Nephron progenitor cell (in vitro differentiated cells): Measurements from ENCODE around the gene CCR3.

Experiments
- DNase-seq: peaks from one replicate; pipeline ENCODE4 v3.0.0; 2021
- H3K27ac Mint-ChIP-seq: 2 replicates; pipeline ENCODE4 v1.8.0; 2021; ENCODE audit warnings: mild to moderate bottlenecking, moderate library complexity, mixed read lengths
- H3K27me3 Mint-ChIP-seq: 2 replicates; pipeline ENCODE4 v1.8.0; 2021; ENCODE audit warnings: mild to moderate bottlenecking, low read depth, mixed read lengths; ENCODE audit not compliant: poor library complexity
- H3K36me3 Mint-ChIP-seq: 2 replicates; pipeline ENCODE4 v1.8.0; 2021; ENCODE audit warnings: low read depth, mixed read lengths
- H3K4me1 Mint-ChIP-seq: 2 replicates; pipeline ENCODE4 v1.8.0; 2021; ENCODE audit warnings: mixed read lengths
- H3K4me3 Mint-ChIP-seq: 2 replicates; pipeline ENCODE4 v1.8.0; 2021; ENCODE audit warnings: mild to moderate bottlenecking, moderate library complexity, mixed read lengths
- H3K9me3 Mint-ChIP-seq: 2 replicates; pipeline ENCODE4 v1.8.0; 2021; ENCODE audit warnings: mild to moderate bottlenecking, moderate library complexity, mixed read lengths
- TF ChIP-seq, protein P1 (sequence below): fragments of 200-600 bp; sonication (generic); IDR thresholded peaks from 2 replicates; pipeline ENCODE4 v1.5.0; 2021; ENCODE audit warnings: antibody characterized with exemption

The CCR3 gene

DNA sequence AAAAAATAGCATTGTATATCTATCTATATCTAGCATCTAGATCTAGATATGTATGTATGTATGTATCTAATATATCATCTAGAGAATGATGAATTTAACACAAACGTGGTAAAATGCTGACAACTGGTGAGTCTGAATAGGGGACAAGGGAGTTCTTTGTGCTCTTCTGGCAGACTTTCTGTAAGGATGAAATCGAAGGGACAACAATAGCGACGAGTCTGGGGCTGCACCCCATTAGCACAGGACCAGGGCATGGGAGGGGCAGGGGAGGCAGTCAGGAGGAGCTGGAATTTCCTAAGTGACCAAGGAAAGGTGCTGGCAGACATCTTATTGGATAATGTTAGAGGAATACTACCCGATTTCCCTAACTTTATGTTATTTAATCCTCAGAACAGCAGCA is 42.0 kb upstream of the CCR3 start:
- H3K4me1 Mint-ChIP-seq, result no peaks in the 10 kb centered on the region
- H3K36me3 Mint-ChIP-seq, result peaks cover under 1% of the 10 kb centered on the region
- no peaks in the 10 kb centered on the region for H3K27me3 Mint-ChIP-seq
- no peak overlapping the region for H3K27ac Mint-ChIP-seq
- TF ChIP-seq, protein P1, sequence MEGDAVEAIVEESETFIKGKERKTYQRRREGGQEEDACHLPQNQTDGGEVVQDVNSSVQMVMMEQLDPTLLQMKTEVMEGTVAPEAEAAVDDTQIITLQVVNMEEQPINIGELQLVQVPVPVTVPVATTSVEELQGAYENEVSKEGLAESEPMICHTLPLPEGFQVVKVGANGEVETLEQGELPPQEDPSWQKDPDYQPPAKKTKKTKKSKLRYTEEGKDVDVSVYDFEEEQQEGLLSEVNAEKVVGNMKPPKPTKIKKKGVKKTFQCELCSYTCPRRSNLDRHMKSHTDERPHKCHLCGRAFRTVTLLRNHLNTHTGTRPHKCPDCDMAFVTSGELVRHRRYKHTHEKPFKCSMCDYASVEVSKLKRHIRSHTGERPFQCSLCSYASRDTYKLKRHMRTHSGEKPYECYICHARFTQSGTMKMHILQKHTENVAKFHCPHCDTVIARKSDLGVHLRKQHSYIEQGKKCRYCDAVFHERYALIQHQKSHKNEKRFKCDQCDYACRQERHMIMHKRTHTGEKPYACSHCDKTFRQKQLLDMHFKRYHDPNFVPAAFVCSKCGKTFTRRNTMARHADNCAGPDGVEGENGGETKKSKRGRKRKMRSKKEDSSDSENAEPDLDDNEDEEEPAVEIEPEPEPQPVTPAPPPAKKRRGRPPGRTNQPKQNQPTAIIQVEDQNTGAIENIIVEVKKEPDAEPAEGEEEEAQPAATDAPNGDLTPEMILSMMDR, result no peak
- H3K9me3 Mint-ChIP-seq, result peaks cover 16% of the 10 kb centered on the region
- DNase-seq, result no peak
- H3K4me3 Mint-ChIP-seq, result no peak overlapping the region

DNA sequence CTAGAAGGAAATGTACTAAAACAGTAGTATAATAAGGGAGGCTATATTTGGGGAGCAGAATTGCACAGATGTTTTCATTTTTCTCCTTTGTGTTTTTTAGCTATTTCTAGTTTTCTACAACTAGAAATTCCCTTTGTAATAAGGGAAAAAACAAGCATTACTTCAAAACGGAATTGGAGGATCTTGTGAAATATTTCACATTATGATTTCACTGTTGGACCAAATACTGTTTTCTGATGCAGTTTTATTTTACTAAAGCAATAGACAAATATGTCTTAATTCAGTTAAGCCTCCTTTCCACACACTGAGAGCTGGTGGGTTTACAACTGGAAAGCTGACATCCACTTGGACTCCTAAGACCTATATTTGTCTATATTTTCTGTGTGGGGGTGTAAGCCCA is 41.5 kb upstream of the CCR3 start:
- no peaks in the 10 kb centered on the region for H3K27me3 Mint-ChIP-seq
- no peak for DNase-seq
- H3K27ac Mint-ChIP-seq, result no peak overlapping the region

DNA sequence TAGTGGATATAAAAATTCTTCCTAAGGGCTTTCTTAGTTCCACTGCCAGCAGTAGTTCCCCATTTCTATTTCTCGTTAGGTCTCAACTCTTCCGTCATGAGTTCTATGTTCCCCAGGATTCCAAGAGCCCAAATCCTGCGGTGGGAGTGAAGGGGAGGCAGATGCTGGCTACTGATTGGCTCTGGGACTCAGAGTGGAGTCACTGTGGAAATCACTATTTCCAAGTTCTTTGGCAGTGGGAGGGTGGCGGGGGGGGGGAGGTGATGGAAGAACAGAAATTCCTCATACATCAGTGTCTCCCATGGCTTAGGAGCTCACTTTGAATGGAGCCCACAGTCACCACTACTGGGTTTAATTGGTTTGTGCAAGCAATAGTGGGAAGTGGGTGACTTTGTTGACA is 39.7 kb upstream of the CCR3 start:
- DNase-seq, result no peak
- H3K36me3 Mint-ChIP-seq, result no peaks in the 10 kb centered on the region
- TF ChIP-seq, protein P1, result no peak
- H3K4me3 Mint-ChIP-seq, result no peak overlapping the region
- H3K4me1 Mint-ChIP-seq, result no peaks in the 10 kb centered on the region
- H3K27me3 Mint-ChIP-seq, result no peaks in the 10 kb centered on the region
- no peak overlapping the region for H3K27ac Mint-ChIP-seq
- peaks cover 7% of the 10 kb centered on the region for H3K9me3 Mint-ChIP-seq

More for the DNA sequence above, 41.5 kb upstream of the CCR3 start:
- H3K4me3 Mint-ChIP-seq, result no peak overlapping the region
- peaks cover 15% of the 10 kb centered on the region for H3K9me3 Mint-ChIP-seq
- TF ChIP-seq, protein P1, result no peak
- H3K36me3 Mint-ChIP-seq, result no peaks in the 10 kb centered on the region
- H3K4me1 Mint-ChIP-seq, result no peaks in the 10 kb centered on the region

DNA sequence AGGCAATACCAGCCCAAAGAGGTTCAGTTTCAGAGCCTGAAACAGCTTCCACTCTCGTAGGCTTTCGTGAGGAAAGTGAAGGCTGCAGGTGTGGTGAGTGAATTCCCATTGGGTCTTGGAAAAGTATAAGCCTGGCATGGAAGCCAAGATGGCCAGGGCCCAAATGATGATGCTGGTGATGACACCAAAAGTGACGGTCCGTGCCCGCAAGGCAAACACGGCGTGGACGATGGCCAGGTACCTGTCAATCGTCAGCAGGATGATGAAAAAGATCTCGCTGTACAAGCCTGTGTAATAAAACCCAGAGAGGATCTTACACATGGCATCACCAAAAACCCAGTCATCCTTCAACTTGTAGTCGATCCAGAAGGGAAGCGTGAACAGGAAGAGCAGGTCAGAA is 38.6 kb upstream of the CCR3 start:
- Mint-ChIP-seq H3K27ac (no peak overlapping the region), H3K4me1 (peaks cover 4% of the 10 kb centered on the region), H3K9me3 (no peaks in the 10 kb centered on the region), H3K4me3 (no peak overlapping the region), H3K36me3 (no peaks in the 10 kb centered on the region), H3K27me3 (no peaks in the 10 kb centered on the region)
- TF ChIP-seq, protein P1, result no peak
- DNase-seq, result no peak

DNA sequence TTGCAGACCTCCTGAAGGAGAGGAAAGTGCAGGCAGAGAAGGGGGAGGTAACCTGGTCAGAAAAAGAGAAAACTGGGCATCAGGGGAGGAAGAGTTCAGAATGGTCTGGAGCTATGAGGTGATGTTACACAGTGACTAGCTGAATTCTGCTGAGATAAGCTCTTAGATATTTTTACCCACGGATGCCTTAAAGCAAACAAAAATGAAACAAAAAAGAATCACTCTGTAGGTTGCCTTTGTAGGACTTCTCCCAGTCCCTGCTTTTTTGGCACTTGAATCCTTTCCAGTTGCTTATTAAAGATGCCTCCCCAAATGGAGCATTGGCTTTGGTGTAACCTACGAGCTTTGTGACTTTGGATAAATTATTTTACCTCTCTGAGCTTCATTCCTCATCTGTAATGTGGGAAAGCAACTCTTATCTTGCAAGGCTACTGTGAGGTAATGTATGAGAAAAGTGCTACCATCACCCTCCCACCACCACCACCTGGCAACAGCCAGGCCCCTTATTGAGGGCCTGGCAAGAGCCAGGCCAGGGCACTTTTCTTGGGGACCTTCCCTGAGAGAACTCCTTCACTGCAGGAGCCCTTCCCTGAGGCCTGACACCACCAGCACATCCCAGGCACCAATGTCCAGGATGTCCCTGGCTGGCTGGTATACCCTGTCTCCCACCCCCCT is 36.8 kb upstream of the CCR3 start:
- Mint-ChIP-seq H3K36me3 (no peaks in the 10 kb centered on the region), H3K9me3 (no peaks in the 10 kb centered on the region), H3K4me1 (peaks cover 4% of the 10 kb centered on the region), H3K27me3 (no peaks in the 10 kb centered on the region), H3K4me3 (no peak overlapping the region), H3K27ac (no peak overlapping the region)
- no peak for DNase-seq
- TF ChIP-seq, protein P1, result no peak
